K562 (cell line): Measurements from ENCODE around the gene SH3PXD2B. TPM values are rescaled to one million over a fixed set of nuclear protein-coding genes. Genes with fewer than 3 reads are reported as not detected.
A peak's percentile ranks its signal among the peaks of the same experiment; 100 is the strongest.

Experiments used
- ATAC-seq: fragments of 200-7000 bp; cut with Tn5 transposase; 3 replicates; pipeline ENCODE4 v1.9.1; 2020; ENCODE audit warnings: moderate library complexity
- BruUV-seq: library from RNA; stranded (reverse); fragments of 400-500 nt; replicated peaks from 2 replicates; lab custom pipeline; 2021; lab: Mats Ljungman, UMichigan
- CTCF ChIA-PET: fragments of 300-600 bp; formaldehyde crosslinking; extraction: SDS; loops from one replicate; lab custom pipeline; 2021; ENCODE audit warnings: low intra/inter-chr PET ratio; lab: Yijun Ruan, JAX
- POLR2A ChIA-PET: fragments of 300-600, 350-650 bp; sonication (Branson Sonifier 250); formaldehyde crosslinking; extraction: SDS; loops from one replicate; lab custom pipeline; 2021; ENCODE audit warnings: antibody characterized with exemption, inconsistent platforms; lab: Yijun Ruan, JAX
- DNase-seq, 4 experiments: peaks; one replicate each; pipeline versions ENCODE4 v3.0.0 to v3.0.0-alpha.2; 2011 to 2018; ENCODE audit warnings: low spot score in 3 of 4, mixed read lengths in 3 of 4; ENCODE audit errors: extremely low read depth in 1 of 4
- FAIRE-seq: peaks from 2 replicates; lab custom pipeline; 2011; peaks lifted over from hg19 to GRCh38; lab: Jason Lieb, UNC
- H2AFZ ChIP-seq: 2 replicates; pipeline ENCODE4 v1.6.0; 2011; ENCODE audit warnings: low read depth, low read length, control low read depth, inconsistent platforms
- H3K27ac ChIP-seq: fragments of 200-600 bp; 3 replicates; pipeline ENCODE4 v1.8.0; 2011; ENCODE audit warnings: low read depth, mild to moderate bottlenecking, control low read depth, inconsistent platforms, low read length, moderate library complexity, mixed read lengths; ENCODE audit errors: extremely low read depth
- H3K27me3 ChIP-seq, 2 experiments: fragments of 300-600 bp in 1 of 2; 2 replicates in 1 of 2; 3 replicates in 1 of 2; pipeline versions ENCODE4 v1.6.0 to v1.8.0; 2011; ENCODE audit warnings: inconsistent platforms in 2 of 2, low read length in 2 of 2, mild to moderate bottlenecking in 1 of 2, mixed read lengths in 1 of 2, moderate library complexity in 1 of 2; ENCODE audit not compliant: control insufficient read depth in 2 of 2, insufficient read depth in 2 of 2
- H3K36me3 ChIP-seq: fragments of 300-600 bp; 3 replicates; pipeline ENCODE4 v1.8.0; 2011; ENCODE audit warnings: mild to moderate bottlenecking, low read length, inconsistent platforms; ENCODE audit not compliant: control insufficient read depth, insufficient read depth
- H3K4me1 ChIP-seq, 2 experiments: fragments of 200-600 bp in 1 of 2; replicated peaks in 1 of 2; 2 replicates in 1 of 2; 3 replicates in 1 of 2; pipeline versions ENCODE4 v1.5.1 to v1.8.0; 2011; ENCODE audit warnings: inconsistent platforms in 2 of 2, low read length in 2 of 2, mild to moderate bottlenecking in 1 of 2, mixed read lengths in 1 of 2, moderate library complexity in 1 of 2; ENCODE audit not compliant: control insufficient read depth in 2 of 2, insufficient read depth in 2 of 2
- H3K4me2 ChIP-seq: 2 replicates; pipeline ENCODE4 v1.6.1; 2011; ENCODE audit warnings: low read length, control low read depth, inconsistent platforms, mixed read lengths; ENCODE audit not compliant: insufficient read depth
- H3K4me3 ChIP-seq: fragments of 200-600 bp; sonication (generic), shearing (Covaris generic); 2 replicates; pipeline ENCODE4 v1.5.1; 2016; ENCODE audit warnings: control low read depth, inconsistent platforms
- H3K79me2 ChIP-seq: fragments of 200-600 bp; 3 replicates; pipeline ENCODE4 v1.8.0; 2011; ENCODE audit warnings: low read length, inconsistent platforms; ENCODE audit not compliant: control insufficient read depth, insufficient read depth
- H3K9ac ChIP-seq, 2 experiments: 2 replicates each; pipeline versions ENCODE4 v1.6.0 to v1.6.1; 2011; ENCODE audit warnings: low read depth in 2 of 2, low read length in 2 of 2, control low read depth in 1 of 2, inconsistent platforms in 1 of 2, mild to moderate bottlenecking in 1 of 2, mixed read lengths in 1 of 2; ENCODE audit not compliant: insufficient read depth in 1 of 2
- H3K9me1 ChIP-seq: one replicate; pipeline ENCODE4 v1.6.0; 2011; ENCODE audit warnings: inconsistent platforms, mild to moderate bottlenecking, low read length, moderate library complexity; ENCODE audit not compliant: control insufficient read depth, insufficient read depth
- H3K9me3 ChIP-seq: replicated peaks from 2 replicates; pipeline ENCODE4 v1.5.1; 2011; ENCODE audit warnings: low read depth, low read length, inconsistent platforms; ENCODE audit not compliant: control insufficient read depth, insufficient read depth
- H4K20me1 ChIP-seq: replicated peaks from 2 replicates; pipeline ENCODE4 v1.6.1; 2011; ENCODE audit warnings: low read length, inconsistent platforms, mixed read lengths; ENCODE audit not compliant: control insufficient read depth, insufficient read depth
- DEAF1 ChIP-seq: fragments of 450-650 bp; formaldehyde crosslinking; IDR thresholded peaks from 2 replicates; pipeline ENCODE4 v1.4.0; 2020; ENCODE audit warnings: mild to moderate bottlenecking, moderate library complexity
- IFI16 ChIP-seq: fragments of 250-450 bp; sonication (Bioruptor Pico); IDR thresholded peaks from 2 replicates; pipeline ENCODE4 v2.1.2; 2022; ENCODE audit warnings: mild to moderate bottlenecking, inconsistent platforms
- MCM2 ChIP-seq: fragments of 450-650 bp; IDR thresholded peaks from 2 replicates; pipeline ENCODE4 v1.6.1; 2017; ENCODE audit warnings: low read depth, mild to moderate bottlenecking
- RBM25 ChIP-seq: fragments of 200-400 bp; formaldehyde crosslinking; IDR thresholded peaks from 2 replicates; pipeline ENCODE4 v1.6.1; 2018; ENCODE audit warnings: low read length, low read depth, moderate library complexity; ENCODE audit not compliant: severe bottlenecking
- ZFP36 ChIP-seq: fragments of 150-350 bp; IDR thresholded peaks from 2 replicates; pipeline ENCODE4 v1.6.1; 2018; ENCODE audit warnings: low read length, low read depth; ENCODE audit not compliant: partially characterized antibody
- ZNF57 ChIP-seq: fragments of 450-650 bp; formaldehyde crosslinking; IDR thresholded peaks from 2 replicates; pipeline ENCODE4 v1.4.0; 2020; ENCODE audit warnings: mild to moderate bottlenecking, moderate library complexity
- WGBS: fragments of 100-300 bp; shearing (Covaris generic); methylation state at CpG from one replicate; pipeline ENCODE4 v1.1.6; 2016; ENCODE audit warnings: low coverage, mixed read lengths; ENCODE audit not compliant: insufficient coverage; ENCODE audit errors: missing lambda C conversion rate; 5-methylcytosine and 5-hydroxymethylcytosine counted together
- in situ Hi-C: fragments of 300-500 bp; cut with MboI; formaldehyde crosslinking; loops from 4 replicates; pipeline ENCODE4 v1.15.0; 2018; ENCODE audit warnings: inconsistent platforms, mixed read lengths
- intact Hi-C: fragments of 100-400 bp; cut with micrococcal nuclease; formaldehyde crosslinking; loops from 2 replicates; pipeline ENCODE4 v1.14.2; 2022
- polyA plus RNA-seq, 8 experiments: library from polyadenylated mRNA; depleted of rRNA in 4 of 8; stranded (reverse) in 5 of 8; unstranded in 3 of 8; fragments of >200 nt; fragmentation: Nextera tagmentation in 2 of 8; fragmentation: Illumina TruSeq in 1 of 8; extraction: Ambion mirVana in 2 of 8; extraction: Trizol in 1 of 8; gene quantifications; 2 replicates each; pipeline versions ENCODE4 v1.2.1 to v1.2.3, GENCODE V29; 2011 to 2014; ENCODE audit warnings: inconsistent platforms in 1 of 8, missing spikeins in 1 of 8
- total RNA-seq, 7 experiments: library from RNA; depleted of rRNA in 6 of 7; stranded (reverse); fragments of >200 nt in 6 of 7; fragmentation: Illumina TruSeq in 2 of 7; extraction: Trizol in 2 of 7; gene quantifications; 2 replicates each; pipeline versions ENCODE4 v1.2.1 to v1.2.3, GENCODE V29; 2011 to 2021; ENCODE audit warnings: low replicate concordance in 1 of 7
- TF ChIP-seq, protein P1 (sequence below): fragments of 250-450 bp; sonication (Bioruptor Pico); IDR thresholded peaks from 2 replicates; pipeline ENCODE4 v1.4.0; 2020
- TF ChIP-seq, protein P2 (sequence below), 2 experiments: IDR thresholded peaks in 1 of 2; conservative IDR thresholded peaks in 1 of 2; 2 replicates each; pipeline ENCODE4 v1.6.1; 2016; ENCODE audit warnings: low read depth in 2 of 2, mild to moderate bottlenecking in 1 of 2, missing compliant biosample characterization in 1 of 2, missing genetic modification characterization in 1 of 2, moderate library complexity in 1 of 2

The SH3PXD2B gene
- total and polyA plus RNA-seq, 9 of the 15 experiments (the other 6 are each of a cell fraction or from before 2014, with no cell fraction given): 0.04 to 0.66 (median 0.19) TPM

GRCh38 chr5:172490514-172491461, 36.5 kb upstream of the SH3PXD2B start:
- BruUV-seq: no TSS peak
- H3K4me1 ChIP-seq: no peaks in the 10 kb centered on the region; a peak in 1 of 5 replicates
- H3K9me1 ChIP-seq: no peaks in the 10 kb centered on the region
- intact Hi-C loops: no loop called here
- no peak overlapping the region for H3K9ac ChIP-seq
- no peak overlapping the region for H3K4me3 ChIP-seq
- FAIRE-seq (no peak), DNase-seq (no peak), ATAC-seq (no peak)
- H3K79me2 ChIP-seq: no peaks in the 10 kb centered on the region
- H3K36me3 ChIP-seq: no peaks in the 10 kb centered on the region
- peak; percentile 26 for TF ChIP-seq RBM25
- TF ChIP-seq, protein P1, sequence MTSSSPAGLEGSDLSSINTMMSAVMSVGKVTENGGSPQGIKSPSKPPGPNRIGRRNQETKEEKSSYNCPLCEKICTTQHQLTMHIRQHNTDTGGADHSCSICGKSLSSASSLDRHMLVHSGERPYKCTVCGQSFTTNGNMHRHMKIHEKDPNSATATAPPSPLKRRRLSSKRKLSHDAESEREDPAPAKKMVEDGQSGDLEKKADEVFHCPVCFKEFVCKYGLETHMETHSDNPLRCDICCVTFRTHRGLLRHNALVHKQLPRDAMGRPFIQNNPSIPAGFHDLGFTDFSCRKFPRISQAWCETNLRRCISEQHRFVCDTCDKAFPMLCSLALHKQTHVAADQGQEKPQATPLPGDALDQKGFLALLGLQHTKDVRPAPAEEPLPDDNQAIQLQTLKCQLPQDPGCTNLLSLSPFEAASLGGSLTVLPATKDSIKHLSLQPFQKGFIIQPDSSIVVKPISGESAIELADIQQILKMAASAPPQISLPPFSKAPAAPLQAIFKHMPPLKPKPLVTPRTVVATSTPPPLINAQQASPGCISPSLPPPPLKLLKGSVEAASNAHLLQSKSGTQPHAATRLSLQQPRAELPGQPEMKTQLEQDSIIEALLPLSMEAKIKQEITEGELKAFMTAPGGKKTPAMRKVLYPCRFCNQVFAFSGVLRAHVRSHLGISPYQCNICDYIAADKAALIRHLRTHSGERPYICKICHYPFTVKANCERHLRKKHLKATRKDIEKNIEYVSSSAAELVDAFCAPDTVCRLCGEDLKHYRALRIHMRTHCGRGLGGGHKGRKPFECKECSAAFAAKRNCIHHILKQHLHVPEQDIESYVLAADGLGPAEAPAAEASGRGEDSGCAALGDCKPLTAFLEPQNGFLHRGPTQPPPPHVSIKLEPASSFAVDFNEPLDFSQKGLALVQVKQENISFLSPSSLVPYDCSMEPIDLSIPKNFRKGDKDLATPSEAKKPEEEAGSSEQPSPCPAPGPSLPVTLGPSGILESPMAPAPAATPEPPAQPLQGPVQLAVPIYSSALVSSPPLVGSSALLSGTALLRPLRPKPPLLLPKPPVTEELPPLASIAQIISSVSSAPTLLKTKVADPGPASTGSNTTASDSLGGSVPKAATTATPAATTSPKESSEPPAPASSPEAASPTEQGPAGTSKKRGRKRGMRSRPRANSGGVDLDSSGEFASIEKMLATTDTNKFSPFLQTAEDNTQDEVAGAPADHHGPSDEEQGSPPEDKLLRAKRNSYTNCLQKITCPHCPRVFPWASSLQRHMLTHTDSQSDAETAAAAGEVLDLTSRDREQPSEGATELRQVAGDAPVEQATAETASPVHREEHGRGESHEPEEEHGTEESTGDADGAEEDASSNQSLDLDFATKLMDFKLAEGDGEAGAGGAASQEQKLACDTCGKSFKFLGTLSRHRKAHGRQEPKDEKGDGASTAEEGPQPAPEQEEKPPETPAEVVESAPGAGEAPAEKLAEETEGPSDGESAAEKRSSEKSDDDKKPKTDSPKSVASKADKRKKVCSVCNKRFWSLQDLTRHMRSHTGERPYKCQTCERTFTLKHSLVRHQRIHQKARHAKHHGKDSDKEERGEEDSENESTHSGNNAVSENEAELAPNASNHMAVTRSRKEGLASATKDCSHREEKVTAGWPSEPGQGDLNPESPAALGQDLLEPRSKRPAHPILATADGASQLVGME: no peak
- TF ChIP-seq IFI16 (CRISPR knock-in tag): no peak
- TF ChIP-seq ZFP36: peak; percentile 36
- TF ChIP-seq MCM2: no peak
- TF ChIP-seq, protein P2, sequence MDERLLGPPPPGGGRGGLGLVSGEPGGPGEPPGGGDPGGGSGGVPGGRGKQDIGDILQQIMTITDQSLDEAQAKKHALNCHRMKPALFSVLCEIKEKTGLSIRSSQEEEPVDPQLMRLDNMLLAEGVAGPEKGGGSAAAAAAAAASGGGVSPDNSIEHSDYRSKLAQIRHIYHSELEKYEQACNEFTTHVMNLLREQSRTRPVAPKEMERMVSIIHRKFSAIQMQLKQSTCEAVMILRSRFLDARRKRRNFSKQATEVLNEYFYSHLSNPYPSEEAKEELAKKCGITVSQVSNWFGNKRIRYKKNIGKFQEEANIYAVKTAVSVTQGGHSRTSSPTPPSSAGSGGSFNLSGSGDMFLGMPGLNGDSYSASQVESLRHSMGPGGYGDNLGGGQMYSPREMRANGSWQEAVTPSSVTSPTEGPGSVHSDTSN (CRISPR knock-in tag; IDR thresholded peaks at IDR 0.05; ENCODE audit: low read depth): no peak
- TF ChIP-seq, protein P2 (tag; conservative IDR thresholded peaks at IDR 0.05; ENCODE audit: low read depth): no peak
- no peak for TF ChIP-seq ZNF57 (CRISPR knock-in tag)
- TF ChIP-seq DEAF1: no peak
- TF ChIP-seq, all 486 proteins: peak for 2
- ChIA-PET CTCF (no interaction called here), POLR2A (interaction anchor here (1.0 kb wide), 1 partner anchor 58 kb away, joined by 4 read pairs; no protein-coding TSS in a partner anchor)
- under 1% methylated on average over 12 of the region's 12 CpGs for WGBS
- Histone ChIP-seq H3K27ac (no peak overlapping the region), H3K9me3 (no peaks in the 10 kb centered on the region), H2AFZ (no peak overlapping the region), H3K4me2 (no peak overlapping the region), H3K27me3 (peaks cover 18 to 72% of the 10 kb centered on the region in 2 experiments; a peak in 4 of 5 replicates), H4K20me1 (peaks cover 7% of the 10 kb centered on the region; the same call in 1 of the 2 replicates)
- in situ Hi-C loops: no loop called here
